Heart right ventricle (tissue), 16 donors: ENCODE results near the gene FGD3. TPM values are rescaled to one million over a fixed set of nuclear protein-coding genes. Genes with fewer than 3 reads are reported as not detected.

Experiments used
- ATAC-seq, 8 donors: fragments of 200-7000 bp; cut with Tn5 transposase; one replicate each; pipeline ENCODE4 v1.9.1; 2020; ENCODE audit warnings: mild to moderate bottlenecking in 8 of 8, moderate library complexity in 8 of 8, moderate number of reproducible peaks in 1 of 8
- DNase-seq, 2 donors: peaks; one replicate each; pipeline ENCODE4 v3.0.0-alpha.2; 2020
- H3K27ac ChIP-seq, 10 donors: fragments of 200-600 bp; sonication (generic) in 2 of 10; one replicate each; pipeline versions ENCODE4 v1.5.0 to v1.8.0; 2020 to 2022; ENCODE audit warnings: mild to moderate bottlenecking in 3 of 10
- H3K27me3 ChIP-seq, 7 donors: fragments of 200-600 bp; one replicate each; pipeline ENCODE4 v1.8.0; 2021 to 2022; ENCODE audit warnings: mild to moderate bottlenecking in 2 of 7
- H3K36me3 ChIP-seq, 9 donors: fragments of 200-600 bp; sonication (generic) in 1 of 9; one replicate each; pipeline versions ENCODE4 v1.5.0 to v1.8.0; 2020 to 2022; ENCODE audit warnings: mild to moderate bottlenecking in 2 of 9
- H3K4me1 ChIP-seq, 9 donors: fragments of 200-600 bp; sonication (generic) in 1 of 9; one replicate each; pipeline versions ENCODE4 v1.5.0 to v1.8.0; 2020 to 2022; ENCODE audit warnings: mild to moderate bottlenecking in 4 of 9
- H3K4me3 ChIP-seq, 10 donors: fragments of 200-600 bp; sonication (generic) in 2 of 10; one replicate each; pipeline versions ENCODE4 v1.5.0 to v1.8.0; 2020 to 2022; ENCODE audit warnings: mild to moderate bottlenecking in 7 of 10, moderate library complexity in 2 of 10
- H3K9me3 ChIP-seq, 11 donors: fragments of 200-600 bp in 10 of 11; sonication (generic) in 2 of 11; one replicate each; pipeline versions ENCODE4 v1.5.0 to v1.8.0; 2013 to 2022; ENCODE audit warnings: mild to moderate bottlenecking in 2 of 11, control low read depth in 1 of 11, moderate library complexity in 1 of 11
- WGBS, 2 donors: extraction: QIAGEN DNeasy Blood & Tissue Kit; methylation state at CpG; one replicate each; pipeline ENCODE4 v1.1.7; 2013; ENCODE audit warnings: inconsistent platforms in 1 of 2; 5-methylcytosine and 5-hydroxymethylcytosine counted together
- intact Hi-C, 10 donors: fragments of 100-400 bp; cut with DNase I; formaldehyde crosslinking; loops; one replicate each; pipeline versions ENCODE4 v1.11.1 to v1.14.2; 2022
- polyA plus RNA-seq, 2 donors: library from polyadenylated mRNA; stranded (reverse); fragments of 200-250 nt; gene quantifications; one replicate each; pipeline ENCODE4 v1.2.3, GENCODE V29; 2013
- total RNA-seq, 10 donors: library from RNA; stranded (reverse); fragmentation: NEBNext Ultra II Directional in 3 of 10; extraction: Animal tissue kit (Norgen Biotek cat#: 25700) in 3 of 10; gene quantifications; one replicate each; pipeline versions ENCODE4 v1.2.1 to v1.2.4, GENCODE V29; 2021 to 2023
- TF ChIP-seq, protein P1 (sequence below), 9 donors: fragments of 200-600 bp; sonication (generic) in 2 of 9; IDR thresholded peaks; one replicate each; pipeline versions ENCODE4 v1.5.0 to v1.8.0; 2021 to 2022; ENCODE audit warnings: antibody characterized with exemption in 9 of 9, mild to moderate bottlenecking in 5 of 9, moderate library complexity in 1 of 9
- donor health status: Arrhythmogenic right ventricular cardiomyopathy.
- donor health status: ischemic (EF 13 %, LVEDD 7.1; RV severe dilation, severe dysfunction).
- donor health status: healthy with polysubstance abuse.
- donor health status: DM: no; HTN: yes; CAD: no.
- donor health status: DM: no; HTN: no; CAD: no.
- donor health status: ischemic (EF 25% LVEDD 6.9; RV normal size, moderate dysfunction).
- donor health status: ischemic (EF 25% LVEDD 5.7; RV mildly dilated, moderate dysfunction).
- donor health status: healthy.
- donor health status: DM: yes; HTN: yes; CAD: no.
- donor health status: Ischemic cardiomyopathy.
- donor health status: ischemic (EF 35%, LVEDD 5.7; RV mildly dilated, moderate dysfunction).
- donor health status: nonischemic (EF 11% LVEDD 7.7; RV severe dilation, severe dysfunction).
- donor health status: DM: yes; HTN: yes; CAD: no.
- donor health status: PGD.
- donor health status: ischemic (EF 29% LVEDD 5.4; RV normal size, mild dysfunction).
- donor health status: nonischemic (EF 23%, LVEDD 6.1; RV moderate dilation, normal function).

Gene FGD3
- total and polyA plus RNA-seq, 12 donors: 0.40 to 8.5 (median 2.2) TPM

DNA sequence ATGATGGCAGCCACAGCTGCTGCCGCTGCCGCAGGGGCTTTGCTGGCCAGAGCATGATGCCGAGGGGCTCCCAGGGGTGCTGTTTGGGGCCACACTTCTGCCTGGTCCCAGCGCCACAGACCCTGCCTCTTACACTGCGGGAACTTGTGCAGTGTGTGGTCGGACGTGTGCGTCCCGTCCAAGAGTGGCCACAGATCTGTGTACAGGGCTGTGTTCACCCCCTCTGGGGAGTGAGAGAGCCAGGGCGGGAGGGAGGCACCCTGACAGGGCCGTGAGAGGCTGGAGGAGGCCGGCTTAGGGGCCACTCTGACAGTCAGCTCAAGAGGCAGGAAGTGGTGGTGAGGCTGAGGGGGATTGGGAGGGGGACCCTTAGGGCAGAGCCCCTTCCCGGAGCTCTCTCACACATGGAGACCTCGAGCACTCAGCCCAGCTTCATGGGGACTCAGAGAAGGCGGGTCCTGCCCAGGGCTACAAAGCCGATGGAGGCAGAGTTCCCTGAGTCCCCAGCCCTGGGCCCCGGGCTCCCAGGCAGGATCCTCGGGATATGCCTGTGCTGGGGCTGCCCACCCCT is 135.6 kb downstream of the FGD3 start:
- Histone ChIP-seq H3K4me1 (peaks cover 0 to 12% (median 0%) of the 10 kb centered on the region in 9 donors), H3K9me3 (no peaks in the 10 kb centered on the region), H3K36me3 (peaks cover 0 to 15% (median 0%) of the 10 kb centered on the region in 9 donors), H3K27ac (peak overlapping the region in 1 of 10 donors; percentile 11), H3K4me3 (no peak overlapping the region), H3K27me3 (peaks cover 0 to 4% (median 0%) of the 10 kb centered on the region in 7 donors)
- intact Hi-C loops: no loop called here
- DNase-seq (no peak), ATAC-seq (peak in 1 of 8 donors; percentile 20)
- 62 to 69% methylated on average over 18 of the region's 18 CpGs for WGBS, 2 donors
- TF ChIP-seq, protein P1, sequence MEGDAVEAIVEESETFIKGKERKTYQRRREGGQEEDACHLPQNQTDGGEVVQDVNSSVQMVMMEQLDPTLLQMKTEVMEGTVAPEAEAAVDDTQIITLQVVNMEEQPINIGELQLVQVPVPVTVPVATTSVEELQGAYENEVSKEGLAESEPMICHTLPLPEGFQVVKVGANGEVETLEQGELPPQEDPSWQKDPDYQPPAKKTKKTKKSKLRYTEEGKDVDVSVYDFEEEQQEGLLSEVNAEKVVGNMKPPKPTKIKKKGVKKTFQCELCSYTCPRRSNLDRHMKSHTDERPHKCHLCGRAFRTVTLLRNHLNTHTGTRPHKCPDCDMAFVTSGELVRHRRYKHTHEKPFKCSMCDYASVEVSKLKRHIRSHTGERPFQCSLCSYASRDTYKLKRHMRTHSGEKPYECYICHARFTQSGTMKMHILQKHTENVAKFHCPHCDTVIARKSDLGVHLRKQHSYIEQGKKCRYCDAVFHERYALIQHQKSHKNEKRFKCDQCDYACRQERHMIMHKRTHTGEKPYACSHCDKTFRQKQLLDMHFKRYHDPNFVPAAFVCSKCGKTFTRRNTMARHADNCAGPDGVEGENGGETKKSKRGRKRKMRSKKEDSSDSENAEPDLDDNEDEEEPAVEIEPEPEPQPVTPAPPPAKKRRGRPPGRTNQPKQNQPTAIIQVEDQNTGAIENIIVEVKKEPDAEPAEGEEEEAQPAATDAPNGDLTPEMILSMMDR (IDR thresholded peaks at IDR 0.05): no peak

DNA sequence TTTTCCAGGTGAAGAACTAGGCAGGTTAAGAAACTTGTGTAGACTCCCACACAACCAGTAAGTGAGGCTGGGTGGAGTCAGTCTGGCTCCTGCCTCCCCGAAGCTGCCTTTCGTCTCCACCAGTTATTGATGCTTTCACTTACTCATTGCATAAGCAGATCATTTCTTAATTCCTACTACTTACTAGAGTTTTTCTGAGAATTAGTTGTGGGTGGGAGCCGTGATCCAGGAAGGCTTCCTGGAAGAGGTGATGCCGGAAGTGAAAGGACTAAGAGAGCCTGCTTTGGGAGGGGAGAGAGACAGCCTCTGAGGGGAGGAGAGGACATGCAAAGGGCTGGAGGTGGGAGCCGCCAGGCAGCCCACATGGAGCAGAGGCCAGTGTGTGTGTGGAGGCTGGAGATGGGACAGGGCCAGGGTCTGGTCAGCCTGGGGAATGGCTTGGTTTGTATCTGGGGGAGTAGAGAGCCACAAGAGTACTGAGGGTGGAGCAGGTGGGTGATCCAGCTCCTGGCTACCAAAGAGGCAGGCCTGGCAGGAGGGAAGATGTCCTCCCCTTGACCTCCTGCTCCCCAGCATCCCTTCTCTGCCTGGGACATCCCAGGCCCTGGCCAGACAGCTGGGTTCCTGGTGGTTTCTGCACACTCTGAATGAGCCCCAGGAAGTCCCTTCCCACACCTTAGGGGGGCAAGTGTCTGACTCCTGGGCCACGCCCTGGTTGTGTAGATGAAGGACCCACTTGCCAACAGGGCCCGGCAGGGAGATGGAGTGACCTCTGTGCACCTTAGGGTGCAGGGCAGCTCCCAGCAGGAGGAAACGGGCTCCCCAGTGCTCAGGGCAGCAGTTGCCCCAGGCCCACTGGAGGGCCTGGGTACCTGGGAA is 136.5 kb downstream of the FGD3 start:
- TF ChIP-seq, protein P1 (IDR thresholded peaks at IDR 0.05): no peak
- H3K36me3 ChIP-seq: peaks cover 0 to 15% (median 0%) of the 10 kb centered on the region in 9 donors
- DNase-seq (no peak), ATAC-seq (peak in 1 of 8 donors; percentile 9)
- H3K27me3 ChIP-seq: peaks cover 0 to 4% (median 0%) of the 10 kb centered on the region in 7 donors
- H3K27ac ChIP-seq: no peak overlapping the region
- H3K4me3 ChIP-seq: no peak overlapping the region
- WGBS, 2 donors: 88 to 91% methylated on average over 8 of the region's 8 CpGs
- H3K9me3 ChIP-seq: no peaks in the 10 kb centered on the region
- intact Hi-C loops: no loop called here
- peaks cover 0 to 12% (median 0%) of the 10 kb centered on the region in 9 donors for H3K4me1 ChIP-seq

GRCh38 chr9:93084471-93084881 is 137.2 kb downstream of the FGD3 start:
- Histone ChIP-seq H3K27me3 (peaks cover 0 to 4% (median 0%) of the 10 kb centered on the region in 7 donors), H3K36me3 (peaks cover 0 to 9% (median 0%) of the 10 kb centered on the region in 9 donors), H3K27ac (no peak overlapping the region), H3K9me3 (no peaks in the 10 kb centered on the region), H3K4me3 (no peak overlapping the region), H3K4me1 (peaks cover 0 to 12% (median 0%) of the 10 kb centered on the region in 9 donors)
- WGBS, 2 donors: 97% methylated on average over 6 of the region's 6 CpGs
- intact Hi-C loops: no loop called here
- ATAC-seq: no peak
- TF ChIP-seq, protein P1 (IDR thresholded peaks at IDR 0.05): no peak
- no peak for DNase-seq

- Histone ChIP-seq H3K4me1 (peaks cover 0 to 12% (median 0%) of the 10 kb centered on the region in 9 donors), H3K9me3 (peaks cover 0 to 6% (median 0%) of the 10 kb centered on the region in 11 donors), H3K27ac (no peak overlapping the region), H3K36me3 (peaks cover 0 to 7% (median 0%) of the 10 kb centered on the region in 9 donors), H3K27me3 (peaks cover 0 to 4% (median 0%) of the 10 kb centered on the region in 7 donors), H3K4me3 (no peak overlapping the region)
- TF ChIP-seq, protein P1 (IDR thresholded peaks at IDR 0.05): no peak
- intact Hi-C loops: no loop called here
- no peak for DNase-seq
- no peak for ATAC-seq
- WGBS, 2 donors: 84 to 88% methylated on average over 4 of the region's 4 CpGs
Observed at GRCh38 chr9:93085676-93086075, 138.4 kb downstream of the FGD3 start.

Other genes starting within 250 kb of the FGD3 start
- 10 to 100 TPM; 28.0 to 41.8 (median 33.4) TPM for gene BICD2, start 182.7 kb upstream of the FGD3 start, total RNA-seq
- 10 to 100 TPM; 22.5 to 24.7 TPM for gene BICD2, start 182.7 kb upstream of the FGD3 start, polyA plus RNA-seq
- gene ZNF484, start 69.5 kb upstream of the FGD3 start, total RNA-seq: 1 to 10 TPM; 4.8 to 7.8 (median 6.6) TPM
- under 1 TPM; 0.71 to 0.95 TPM for gene ZNF484, start 69.5 kb upstream of the FGD3 start, polyA plus RNA-seq
- 1 to 10 TPM in 3 of 10 donors, under 1 TPM in 6, not detected in 1; 0.40 to 2.1 (median 0.79) TPM for gene SUSD3, start 111.2 kb downstream of the FGD3 start, total RNA-seq
- under 1 TPM; 0.74 to 0.88 TPM for gene SUSD3, start 111.2 kb downstream of the FGD3 start, polyA plus RNA-seq
- gene CARD19, start 148.7 kb downstream of the FGD3 start, total RNA-seq: 10 to 100 TPM; 22.3 to 33.7 (median 25.9) TPM
- 10 to 100 TPM; 41.9 to 47.3 TPM for gene CARD19, start 148.7 kb downstream of the FGD3 start, polyA plus RNA-seq
- gene NINJ1, start 186.7 kb downstream of the FGD3 start, total RNA-seq: 10 to 100 TPM; 35.5 to 77.1 (median 41.3) TPM
- gene NINJ1, start 186.7 kb downstream of the FGD3 start, polyA plus RNA-seq: 10 to 100 TPM; 39.8 to 50.3 TPM
- 100 to 1,000 TPM; 138 to 236 (median 200) TPM for gene WNK2, start 236.6 kb downstream of the FGD3 start, total RNA-seq
- 100 to 1,000 TPM in 1 of 2 donors, 10 to 100 TPM in 1; 16.6 to 115 TPM for gene WNK2, start 236.6 kb downstream of the FGD3 start, polyA plus RNA-seq